GM12801 (cell line): ENCODE measurements around the gene PDZD7.

ENCODE experiments used
- CTCF ChIP-seq: IDR thresholded peaks from one replicate; pipeline ENCODE4 v1.5.1; 2011; ENCODE audit warnings: control low read depth; ENCODE audit not compliant: insufficient read length; ENCODE audit errors: extremely low read depth

Gene PDZD7

GRCh38 chr10:101064415-101065030 is 33.6 kb upstream of the PDZD7 start:
- no peak for TF ChIP-seq CTCF

- no peak for TF ChIP-seq CTCF
These were observed 32.9 kb upstream of the PDZD7 start for GRCh38 chr10:101063548-101064414.

GRCh38 chr10:101063050-101063525 is 32.2 kb upstream of the PDZD7 start:
- TF ChIP-seq CTCF, result no peak

- TF ChIP-seq CTCF, result no peak
These were observed 31.5 kb upstream of the PDZD7 start for GRCh38 chr10:101062232-101063049.

- no peak for TF ChIP-seq CTCF
These were observed 30.8 kb upstream of the PDZD7 start, which contains the start of gene KAZALD1 for GRCh38 chr10:101061624-101062231. KAZALD1 (plus strand) TSS chr10:101061989; CDS start chr10:101062593, 604 bp downstream.

- TF ChIP-seq CTCF, result no peak
These were observed 30.2 kb upstream of the PDZD7 start for GRCh38 chr10:101060951-101061623.
